Endometrial microvascular endothelial cells (primary cell): ENCODE measurements around the gene FAM13A. TPM values are rescaled to one million over a fixed set of nuclear protein-coding genes. Genes with fewer than 3 reads are reported as not detected.

Experiments
- in situ Hi-C: cut with HindIII; loops from 2 replicates; pipeline ENCODE4 v1.10.0; 2017; ENCODE audit warnings: low sequenced_read_pairs, low pct_unique_long_range_greater_than_20kb; ENCODE audit errors: inconsistent ontology term
- total RNA-seq: library from RNA; depleted of rRNA; stranded (reverse); fragments of >200 nt; gene quantifications from one replicate; pipeline ENCODE4 v1.2.3, GENCODE V29; 2015; ENCODE audit errors: inconsistent ontology term

FAM13A gene
- total RNA-seq, 1 donor from 2014 or later, result 3.9 TPM

- in situ Hi-C loops, result no loop called here
Observed at GRCh38 chr4:88779431-88779830, 277.6 kb downstream of the FAM13A start.

- in situ Hi-C loops, result no loop called here
Observed at GRCh38 chr4:88775529-88775928, 281.5 kb downstream of the FAM13A start.

GRCh38 chr4:88775026-88775425 is 282.0 kb downstream of the FAM13A start:
- in situ Hi-C loops, result no loop called here

GRCh38 chr4:88771883-88772450 is 285.0 kb downstream of the FAM13A start:
- in situ Hi-C loops, result no loop called here

- in situ Hi-C loops, result no loop called here
Observed at GRCh38 chr4:88765729-88766128, 291.3 kb downstream of the FAM13A start.

DNA sequence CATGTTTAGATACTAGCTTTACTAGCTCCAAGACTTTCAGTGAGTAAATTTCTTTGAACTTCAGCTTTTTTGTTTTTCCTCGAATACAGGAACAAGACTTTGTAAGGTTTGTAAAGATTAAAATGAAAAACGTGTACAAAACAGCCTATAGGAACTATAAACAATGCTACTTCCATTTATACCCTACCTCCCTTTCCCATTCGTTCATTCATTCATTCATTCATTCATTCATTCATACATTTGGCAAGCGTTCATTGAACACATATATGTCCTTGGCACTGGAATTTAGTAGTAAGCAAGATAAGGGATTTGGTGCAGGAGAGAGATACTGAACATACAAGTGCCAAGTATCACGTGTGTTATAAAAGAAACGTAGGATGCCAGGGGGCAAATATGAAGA is 293.9 kb downstream of the FAM13A start:
- in situ Hi-C loops, result no loop called here

DNA sequence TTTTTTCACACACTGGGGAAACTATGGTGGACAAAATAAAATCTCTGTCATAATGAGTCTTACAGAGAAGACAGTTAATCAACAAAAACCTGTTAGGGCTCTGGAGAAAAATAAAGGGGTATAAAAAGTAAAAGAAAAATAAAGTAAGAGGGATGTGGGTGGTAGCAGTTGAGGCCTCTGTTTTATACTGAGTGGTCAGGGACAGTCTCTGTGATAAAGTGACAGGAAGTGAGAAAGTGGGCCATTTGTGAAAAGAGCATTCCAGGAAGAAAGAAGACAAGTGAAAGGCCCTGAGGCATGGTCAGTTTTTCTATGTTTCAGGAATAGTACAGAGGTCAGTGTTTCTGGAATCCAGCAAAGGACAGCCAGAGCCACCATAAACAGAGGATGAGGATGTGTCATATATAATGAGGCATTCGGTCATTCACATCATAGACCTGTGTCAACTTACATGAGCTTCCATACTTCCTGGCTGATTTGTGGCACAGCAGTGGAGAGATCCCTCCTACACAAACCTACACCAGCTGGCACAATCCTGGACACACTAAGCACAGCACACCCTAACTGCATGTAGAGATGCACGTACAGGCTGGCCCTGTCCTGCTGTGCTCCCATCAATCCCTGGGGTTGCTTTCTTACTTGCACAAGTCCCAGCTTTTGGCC is 295.0 kb downstream of the FAM13A start:
- in situ Hi-C loops, result no loop called here

DNA sequence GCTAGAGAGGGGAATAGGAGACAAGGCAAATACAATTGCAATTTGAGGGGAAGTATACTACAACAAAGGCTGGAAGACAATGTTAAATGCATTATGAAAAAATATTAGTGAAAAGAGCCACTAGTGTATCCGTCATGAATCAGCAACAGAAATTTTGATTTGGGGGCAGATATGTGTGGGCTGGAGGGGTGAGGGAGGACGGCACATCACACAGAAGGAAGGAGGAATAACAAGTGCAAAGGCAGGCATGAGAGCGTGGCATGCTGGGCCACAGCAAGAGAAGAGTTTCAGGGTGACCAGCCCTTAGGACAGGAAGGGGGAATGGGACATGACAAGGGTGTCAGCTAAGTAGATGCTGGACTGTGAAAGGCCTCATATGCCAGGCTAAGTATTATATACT is 295.6 kb downstream of the FAM13A start:
- in situ Hi-C loops, result no loop called here

DNA sequence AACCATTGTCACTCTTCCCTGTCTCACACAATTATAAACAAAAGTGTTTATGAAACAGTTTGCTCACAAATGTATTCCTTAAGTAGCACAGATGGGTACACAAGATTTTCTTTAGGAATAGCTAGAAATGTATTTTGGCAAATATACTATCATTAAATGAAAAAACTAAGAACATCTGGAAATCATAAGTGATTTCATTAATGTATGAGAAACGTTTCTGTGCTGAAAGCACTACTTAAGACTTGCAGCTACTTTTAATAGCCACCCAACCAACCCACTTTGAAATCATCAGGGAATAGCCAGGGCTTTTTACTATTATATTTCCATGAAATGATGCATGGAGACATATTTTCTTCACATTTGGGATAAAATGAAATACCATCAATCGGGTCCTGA is 297.1 kb downstream of the FAM13A start:
- in situ Hi-C loops, result no loop called here

DNA sequence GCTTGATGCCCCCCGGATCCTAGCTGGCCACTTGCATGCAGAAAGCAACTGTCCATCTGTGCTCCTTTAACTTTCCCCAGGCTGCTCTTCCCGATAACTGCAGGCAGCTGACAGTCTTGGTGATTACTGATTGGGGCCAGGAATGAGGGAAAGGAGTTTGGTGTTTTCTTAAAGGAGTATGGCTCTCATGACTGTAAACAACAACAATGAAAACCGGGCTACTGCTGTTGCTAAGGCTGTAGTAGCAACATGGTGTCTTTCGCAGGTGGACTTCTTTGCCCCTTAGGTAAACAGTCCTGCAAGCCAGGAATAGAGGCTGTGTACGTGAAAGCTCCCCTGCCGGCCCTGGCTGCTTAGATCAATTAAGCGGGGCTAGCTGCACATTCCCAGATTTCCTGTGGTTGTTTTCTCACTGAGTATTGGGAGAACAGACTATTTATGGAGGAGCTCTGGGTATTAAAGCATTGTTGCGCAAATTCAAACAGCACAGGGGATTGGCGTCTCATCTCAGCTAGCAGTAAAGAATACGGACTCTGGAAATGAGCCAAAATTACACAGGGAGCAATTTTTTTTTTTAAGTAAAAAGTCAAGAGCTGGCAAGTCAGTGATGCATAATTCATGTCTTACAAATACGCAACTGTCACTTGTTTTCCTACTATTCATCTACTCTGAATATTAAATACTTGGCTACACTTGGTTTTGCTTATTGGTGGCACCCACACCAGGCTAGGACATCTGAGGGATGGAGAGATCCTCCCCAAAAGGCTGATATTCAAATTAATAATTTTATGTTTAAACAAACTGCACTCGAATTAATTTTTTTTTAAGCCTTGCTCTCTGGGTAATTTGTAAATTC is 297.7 kb downstream of the FAM13A start:
- in situ Hi-C loops, result no loop called here

DNA sequence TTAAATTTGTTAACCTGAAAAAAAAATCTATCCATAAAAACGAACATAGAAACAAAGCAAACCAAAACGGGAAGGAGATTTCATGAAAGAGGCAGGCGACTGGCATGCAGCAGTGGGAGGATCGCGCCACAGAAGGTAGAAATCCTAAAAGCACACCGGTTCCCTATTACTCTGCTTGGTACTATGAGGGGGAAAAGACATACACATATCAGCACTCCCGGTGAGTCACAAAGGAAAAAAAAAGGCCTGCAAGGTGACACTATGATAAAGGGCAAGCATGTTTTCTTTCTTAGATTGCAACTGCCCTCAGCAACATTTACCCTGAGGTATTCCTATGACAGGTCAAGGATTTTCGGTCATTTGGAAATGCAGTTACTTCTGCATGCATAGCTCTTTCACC is 298.7 kb downstream of the FAM13A start:
- in situ Hi-C loops, result no loop called here

- in situ Hi-C loops, result no loop called here
Observed at GRCh38 chr4:88757776-88758175, 299.2 kb downstream of the FAM13A start.

DNA sequence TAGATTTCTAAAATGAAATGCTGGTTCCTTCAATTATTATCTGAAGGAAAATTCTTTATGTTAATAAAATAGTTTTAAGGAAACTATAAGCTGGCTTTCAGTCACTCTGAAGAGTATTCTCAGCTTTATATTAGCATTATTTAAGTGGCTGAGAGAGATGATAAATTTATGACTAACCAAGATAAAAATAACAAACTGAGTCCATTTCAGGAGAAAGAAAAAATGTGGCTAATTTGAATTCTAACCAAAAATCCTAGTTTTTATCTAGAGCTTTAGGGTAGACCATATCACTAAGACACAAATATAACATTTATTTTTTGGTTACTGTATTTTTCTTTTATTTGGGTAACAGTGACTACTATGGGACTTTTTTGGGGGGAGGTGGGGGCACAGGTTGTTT is 299.9 kb downstream of the FAM13A start:
- in situ Hi-C loops, result no loop called here

- in situ Hi-C loops, result no loop called here
Observed at GRCh38 chr4:88756149-88756548, 300.8 kb downstream of the FAM13A start.

GRCh38 chr4:88755454-88755853 is 301.5 kb downstream of the FAM13A start:
- in situ Hi-C loops, result no loop called here

GRCh38 chr4:88754796-88755195 is 302.2 kb downstream of the FAM13A start:
- in situ Hi-C loops, result no loop called here

- in situ Hi-C loops, result no loop called here
Observed at GRCh38 chr4:88753658-88754571, 303.1 kb downstream of the FAM13A start.

GRCh38 chr4:88752754-88753153 is 304.2 kb downstream of the FAM13A start:
- in situ Hi-C loops, result no loop called here

GRCh38 chr4:88752076-88752463 is 304.9 kb downstream of the FAM13A start:
- in situ Hi-C loops, result no loop called here
